ENCODE data around the gene TDG.

Gene TDG

DNA sequence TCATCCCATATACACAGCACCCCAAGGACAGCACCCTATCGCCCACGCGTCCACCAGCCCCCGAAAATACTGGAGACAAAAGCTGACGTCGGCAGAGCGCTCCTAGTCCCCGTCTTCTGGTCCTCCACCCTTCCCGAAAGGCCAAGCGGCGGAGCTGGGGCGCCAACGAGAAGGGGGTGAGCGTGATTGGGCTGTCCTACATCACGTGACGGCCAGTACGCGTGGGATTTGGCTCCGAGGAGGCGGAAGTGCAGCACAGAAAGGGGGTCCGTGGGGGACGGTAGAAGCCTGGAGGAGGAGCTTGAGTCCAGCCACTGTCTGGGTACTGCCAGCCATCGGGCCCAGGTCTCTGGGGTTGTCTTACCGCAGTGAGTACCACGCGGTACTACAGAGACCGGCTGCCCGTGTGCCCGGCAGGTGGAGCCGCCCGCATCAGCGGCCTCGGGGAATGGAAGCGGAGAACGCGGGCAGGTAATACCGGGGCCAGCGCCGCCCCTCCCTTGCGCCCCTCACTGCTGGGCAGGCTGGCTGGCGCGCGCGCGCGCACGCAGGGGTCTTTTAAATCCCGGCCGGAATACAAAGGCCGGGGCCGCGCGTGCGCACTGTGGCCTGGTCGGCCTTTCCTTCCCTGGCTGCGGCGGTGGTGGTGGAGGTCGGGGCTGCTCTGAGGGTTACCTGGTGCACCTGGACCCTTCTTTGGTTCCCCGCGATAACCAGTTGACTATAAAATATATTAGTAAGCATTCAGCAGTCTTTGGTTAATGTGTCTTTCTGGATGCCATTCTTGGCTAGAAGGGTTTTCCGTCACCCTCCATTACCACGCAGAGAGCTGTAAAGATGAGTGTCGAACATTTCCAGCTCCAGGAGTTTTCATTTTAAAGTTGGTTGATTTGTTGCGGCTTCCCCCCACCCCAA is at the start of gene TDG:
TDG (plus strand) TSS at position 283 of the 915 bp plus-strand sequence; CDS start at position 449, 166 bp downstream.
- DNase-seq, result peak; percentile 99

DNA sequence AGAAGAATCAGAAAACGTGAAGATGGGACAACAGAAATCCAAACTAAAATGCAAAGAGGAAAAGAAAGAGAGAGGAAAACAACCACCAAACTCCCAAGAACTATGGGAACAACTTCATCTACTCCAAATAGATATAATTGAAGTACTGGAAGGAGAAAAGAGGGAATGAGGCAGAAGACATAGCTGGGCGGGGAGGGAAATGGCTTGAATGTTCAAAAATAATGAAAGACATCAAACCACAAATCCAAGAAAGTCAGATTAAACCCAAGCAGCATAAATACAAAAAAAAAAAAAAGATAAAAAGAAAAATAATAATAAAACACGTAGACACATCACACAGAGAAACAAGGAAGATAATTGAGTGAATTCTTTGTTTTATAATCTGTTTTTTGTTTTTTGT is 47.8 kb upstream of the TDG start:
- DNase-seq, result no peak

DNA sequence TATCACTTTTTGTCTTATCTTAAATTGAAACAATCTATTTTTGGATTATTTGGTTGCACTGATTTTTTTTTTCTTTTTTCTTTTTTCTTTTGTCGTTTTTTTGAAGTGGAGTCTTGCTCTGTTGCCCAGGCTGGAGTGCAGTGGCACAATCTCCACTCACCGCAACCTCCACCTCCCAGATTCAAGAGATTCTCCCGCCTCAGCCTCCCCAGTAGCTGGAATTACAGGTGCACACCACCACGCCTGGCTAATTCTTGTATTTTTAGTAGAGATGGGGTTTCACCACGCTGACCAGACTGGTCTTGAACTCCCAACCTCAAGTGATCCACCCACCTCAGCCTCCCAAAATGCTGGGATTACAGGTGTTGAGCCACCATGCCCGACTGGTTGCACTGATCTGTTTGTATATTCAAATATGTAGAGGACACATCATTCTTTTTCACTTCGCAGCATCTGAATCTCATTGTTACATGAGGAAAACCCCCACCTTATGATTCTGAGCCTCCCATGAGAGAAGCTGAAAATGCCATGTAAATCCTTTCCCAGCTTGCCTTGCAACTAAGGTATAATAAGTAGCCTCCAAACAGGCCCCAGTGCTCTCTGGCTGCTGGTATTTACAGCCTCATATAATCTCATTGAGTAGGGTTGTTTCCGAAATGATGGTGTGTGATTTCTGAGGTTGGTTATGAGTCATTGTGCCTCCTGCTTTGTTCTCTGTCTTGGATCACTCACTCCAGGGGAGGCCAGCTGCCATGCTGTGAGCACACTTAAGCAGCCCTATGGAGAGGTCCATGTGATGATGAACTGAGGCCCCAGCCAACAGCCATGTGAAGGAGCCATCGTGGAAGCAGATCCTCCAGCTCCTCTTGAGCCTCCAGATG is 40.7 kb upstream of the TDG start:
- DNase-seq, result no peak

DNA sequence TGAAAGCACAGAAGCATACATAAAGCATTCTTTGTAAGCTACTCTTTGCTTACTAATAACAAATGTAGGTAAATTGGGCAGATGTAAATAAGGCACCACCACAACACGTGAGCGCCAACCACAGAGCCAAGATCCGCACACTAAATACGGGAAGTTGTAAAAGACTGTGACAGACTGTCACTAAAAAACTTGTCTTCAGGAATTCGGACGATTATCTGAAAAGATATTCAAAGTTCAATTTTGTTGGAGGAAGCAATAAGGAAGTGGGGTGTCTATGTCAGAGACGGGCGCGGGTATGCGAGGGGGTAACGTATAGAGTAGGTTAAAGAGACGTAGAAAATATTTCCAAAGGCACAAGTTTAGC is 37.0 kb upstream of the TDG start:
- DNase-seq, result no peak

DNA sequence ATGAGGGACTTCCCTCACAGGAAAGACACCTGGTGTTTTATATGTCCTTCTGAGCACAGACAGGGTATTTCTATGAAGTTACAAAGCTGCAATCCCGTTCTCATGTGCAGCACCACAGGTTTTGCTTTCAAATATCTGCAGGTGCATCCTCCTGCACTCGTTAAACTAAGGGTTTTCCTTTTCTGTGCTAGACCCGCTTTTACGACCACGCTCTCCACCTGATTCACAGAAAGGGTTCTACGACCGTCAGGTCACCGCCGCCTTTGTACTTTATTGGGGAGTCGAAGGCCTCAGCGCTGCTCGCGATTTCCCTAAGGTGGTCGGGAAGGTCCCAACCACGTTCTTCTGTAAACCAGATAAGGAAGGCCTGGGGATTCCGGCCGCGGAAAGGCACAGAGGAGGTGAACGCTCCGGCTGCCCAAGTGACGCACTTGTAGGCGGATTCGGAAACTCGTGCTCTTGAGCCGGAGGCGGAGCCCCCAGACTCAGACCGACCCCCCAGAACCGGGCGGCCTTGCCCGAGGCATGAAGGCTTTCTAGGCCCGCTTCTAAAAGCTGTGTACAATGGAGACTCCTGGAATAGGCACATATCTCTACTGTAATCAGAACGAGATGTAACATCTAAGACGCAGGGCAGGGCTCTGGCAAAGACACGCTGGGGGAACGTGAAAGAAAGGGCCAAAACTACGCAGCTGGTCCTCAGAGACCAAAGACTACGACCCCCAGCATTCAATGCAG is 36.5 kb upstream of the TDG start:
- peak; percentile 84 for DNase-seq

DNA sequence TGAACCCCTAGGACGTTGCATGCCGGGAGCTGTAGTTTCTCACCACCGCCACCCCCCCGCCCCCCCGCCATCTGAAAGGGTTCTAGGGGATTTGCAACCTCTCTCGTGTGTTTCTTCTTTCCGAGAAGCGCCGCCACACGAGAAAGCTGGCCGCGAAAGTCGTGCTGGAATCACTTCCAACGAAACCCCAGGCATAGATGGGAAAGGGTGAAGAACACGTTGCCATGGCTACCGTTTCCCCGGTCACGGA is 36.0 kb upstream of the TDG start:
- DNase-seq, result peak; percentile 92

DNA sequence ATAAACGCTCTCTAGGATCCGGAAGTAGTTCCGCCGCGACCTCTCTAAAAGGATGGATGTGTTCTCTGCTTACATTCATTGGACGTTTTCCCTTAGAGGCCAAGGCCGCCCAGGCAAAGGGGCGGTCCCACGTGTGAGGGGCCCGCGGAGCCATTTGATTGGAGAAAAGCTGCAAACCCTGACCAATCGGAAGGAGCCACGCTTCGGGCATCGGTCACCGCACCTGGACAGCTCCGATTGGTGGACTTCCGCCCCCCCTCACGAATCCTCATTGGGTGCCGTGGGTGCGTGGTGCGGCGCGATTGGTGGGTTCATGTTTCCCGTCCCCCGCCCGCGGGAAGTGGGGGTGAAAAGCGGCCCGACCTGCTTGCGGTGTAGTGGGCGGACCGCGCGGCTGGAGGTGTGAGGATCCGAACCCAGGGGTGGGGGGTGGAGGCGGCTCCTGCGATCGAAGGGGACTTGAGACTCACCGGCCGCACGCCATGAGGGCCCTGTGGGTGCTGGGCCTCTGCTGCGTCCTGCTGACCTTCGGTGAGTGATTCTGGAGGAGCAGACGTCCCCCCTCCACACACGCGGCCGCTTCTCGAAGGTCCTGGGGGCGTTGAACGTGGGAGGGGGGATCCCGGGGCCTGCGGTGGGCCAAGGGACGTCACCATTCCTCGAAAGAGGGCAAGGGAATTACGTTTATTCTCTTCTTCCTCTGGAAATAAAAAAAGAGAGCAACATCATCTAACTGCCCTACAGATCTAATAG is 35.5 kb upstream of the TDG start, which contains the start of gene HSP90B1:
HSP90B1 (plus strand) TSS at position 377 of the 753 bp plus-strand sequence; CDS start at position 483, 106 bp downstream.
- DNase-seq, result peak; percentile 100

DNA sequence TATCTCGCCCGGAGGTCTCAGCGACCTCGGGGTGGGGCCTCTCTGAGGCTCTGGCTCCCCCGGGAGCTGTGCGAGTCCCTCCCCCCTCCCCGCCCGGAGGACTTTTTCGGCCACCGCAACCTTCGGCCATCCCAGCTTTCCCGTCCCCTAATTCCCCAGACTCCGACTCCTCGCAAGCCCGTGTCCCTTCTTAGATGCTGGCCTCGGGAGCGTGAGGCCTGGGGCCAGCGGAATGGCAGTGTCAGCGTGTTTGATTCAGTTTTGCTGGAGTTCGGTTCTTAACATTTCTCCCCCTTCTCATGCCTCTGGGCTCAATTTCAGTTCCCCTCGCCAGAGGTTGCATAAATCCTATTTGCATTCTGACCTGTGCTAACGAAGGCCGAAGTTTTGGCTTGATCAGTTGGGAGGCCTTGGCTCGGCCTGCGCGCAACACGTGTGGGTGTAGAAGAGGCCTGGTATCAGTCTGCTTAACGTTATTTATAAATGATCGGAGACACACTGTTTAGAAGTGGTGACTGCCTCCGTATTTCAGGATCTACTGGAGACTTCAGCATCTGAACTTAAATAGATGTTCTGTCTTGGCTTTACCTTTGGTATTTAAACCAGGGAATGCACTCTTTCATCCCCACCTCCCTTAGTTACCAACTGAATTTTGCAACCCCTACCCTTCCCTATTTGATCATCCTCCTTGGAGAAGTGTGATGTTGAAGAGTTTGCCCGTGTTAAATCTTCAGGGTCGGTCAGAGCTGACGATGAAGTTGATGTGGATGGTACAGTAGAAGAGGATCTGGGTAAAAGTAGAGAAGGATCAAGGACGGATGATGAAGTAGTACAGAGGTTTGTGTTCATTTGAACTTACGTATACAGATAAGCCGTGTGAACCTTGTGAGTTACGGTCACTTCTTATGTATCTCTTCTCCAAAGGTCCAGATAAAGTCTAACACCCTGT is 34.6 kb upstream of the TDG start:
- no peak for DNase-seq

DNA sequence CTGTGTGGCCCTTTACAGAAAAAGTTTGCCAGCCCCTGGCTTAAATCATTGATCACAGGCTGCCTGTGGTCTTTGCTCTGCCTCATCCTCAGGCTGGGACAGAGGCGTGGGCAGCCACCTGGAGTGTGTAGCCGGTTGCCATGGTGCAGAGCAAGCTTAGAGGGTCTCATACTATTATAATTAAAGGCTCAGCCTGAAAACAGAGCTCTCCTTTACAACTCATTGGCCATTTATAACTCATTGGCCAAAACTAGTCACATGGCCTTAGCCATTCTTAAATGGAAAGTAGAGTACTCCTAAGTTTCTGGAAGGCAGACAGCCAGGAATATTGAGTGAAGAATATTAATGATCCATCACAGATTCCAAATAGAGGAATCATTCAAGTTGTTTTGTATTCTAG is 32.4 kb upstream of the TDG start:
- no peak for DNase-seq

DNA sequence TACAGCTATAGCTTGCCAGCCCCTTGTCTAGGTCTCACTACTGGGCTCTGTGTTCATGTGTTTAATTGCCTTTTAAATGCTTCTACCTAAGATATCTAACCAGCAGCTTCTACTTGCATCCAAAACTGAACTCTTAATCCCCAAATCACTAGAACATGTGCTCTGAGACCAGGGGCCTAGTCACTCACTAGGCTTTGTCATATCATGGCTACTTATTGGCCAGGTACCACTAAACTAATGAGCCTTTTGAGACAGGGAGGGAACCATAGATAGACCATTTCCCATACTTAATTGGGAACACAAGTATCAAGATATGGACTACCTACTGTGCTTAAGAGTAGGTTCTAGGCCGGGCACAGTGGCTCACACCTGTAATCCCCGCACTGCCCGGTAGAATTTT is 29.0 kb upstream of the TDG start:
- no peak for DNase-seq

DNA sequence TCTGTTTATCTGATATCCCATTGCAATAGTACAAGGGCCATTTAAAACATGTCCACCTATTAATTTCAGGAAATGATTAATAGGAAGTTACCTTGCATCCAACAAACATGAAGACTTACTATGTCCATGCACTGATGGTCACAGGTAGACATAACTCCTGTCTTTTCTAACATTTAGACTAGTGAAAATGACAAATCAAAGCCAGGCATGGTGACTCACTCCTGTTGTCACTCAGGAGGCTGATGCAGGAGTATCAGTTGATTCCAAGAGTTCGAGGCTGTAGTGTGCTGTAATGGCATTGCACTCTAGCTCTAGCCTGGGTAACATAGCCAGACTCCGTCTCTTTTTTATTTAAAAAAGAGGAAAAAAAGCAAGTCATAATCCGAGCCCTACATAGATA is 20.7 kb upstream of the TDG start:
- no peak for DNase-seq

DNA sequence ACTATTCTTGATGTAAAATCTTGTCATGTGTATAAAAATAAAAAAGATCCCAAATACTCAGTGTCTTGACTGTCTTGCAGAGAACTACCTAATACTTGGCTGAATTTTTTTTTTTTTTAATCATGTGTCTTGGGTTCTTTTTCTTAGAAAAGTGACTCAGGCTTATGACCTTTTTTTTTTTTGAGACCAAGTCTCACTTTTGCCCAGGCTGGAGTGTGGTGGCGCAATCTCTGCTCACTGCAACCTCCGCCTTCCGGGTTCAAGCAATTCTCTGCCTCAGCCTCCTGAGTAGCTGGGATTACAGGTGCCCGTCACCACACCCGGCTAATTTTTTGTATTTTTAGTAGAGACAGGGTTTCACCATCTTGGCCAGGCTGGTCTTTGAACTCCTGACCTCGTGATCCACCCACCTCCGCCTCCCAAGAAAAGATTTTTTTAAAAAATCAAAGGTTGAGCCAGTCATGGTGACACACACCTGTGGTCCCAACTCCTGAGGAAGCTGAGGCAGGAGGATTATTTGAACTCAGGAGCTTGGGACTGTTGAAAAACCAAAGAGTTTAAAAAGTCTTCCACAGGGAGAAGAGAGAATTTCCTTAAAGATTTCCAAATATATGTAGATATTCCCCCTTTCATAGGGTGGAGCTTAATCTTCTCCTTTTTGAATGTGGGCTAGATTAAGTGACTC is 17.7 kb upstream of the TDG start:
- no peak for DNase-seq

DNA sequence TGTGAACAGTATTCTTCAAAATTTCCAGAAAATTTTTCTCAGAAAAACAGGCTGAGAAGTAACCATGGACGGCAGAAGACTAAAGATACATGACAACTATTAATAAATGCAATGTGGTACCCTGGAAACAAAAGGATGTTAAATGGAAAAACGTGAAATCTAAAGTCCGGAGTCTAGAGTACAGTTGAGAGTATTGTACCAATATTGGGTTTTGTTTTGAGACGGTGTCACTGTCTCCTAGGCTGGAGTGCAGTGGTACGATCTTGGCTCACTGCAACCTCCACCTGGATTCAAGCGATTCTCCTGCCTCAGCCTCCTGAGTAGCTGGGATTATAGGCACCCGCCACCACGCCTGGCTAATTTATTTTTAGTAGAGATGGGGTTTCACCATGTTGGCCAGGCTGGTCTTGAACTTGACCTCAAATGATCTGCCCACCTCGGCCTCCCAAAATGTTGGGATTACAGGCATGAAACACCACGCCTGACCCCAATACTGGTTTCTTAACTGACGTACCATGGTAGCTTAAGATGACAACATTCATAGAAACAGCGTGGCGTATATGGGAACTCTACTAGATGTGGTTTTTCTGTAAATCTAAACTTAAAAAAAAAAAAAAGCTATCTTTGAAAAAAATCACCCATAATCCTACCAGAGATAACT is 16.8 kb upstream of the TDG start:
- DNase-seq, result no peak

DNA sequence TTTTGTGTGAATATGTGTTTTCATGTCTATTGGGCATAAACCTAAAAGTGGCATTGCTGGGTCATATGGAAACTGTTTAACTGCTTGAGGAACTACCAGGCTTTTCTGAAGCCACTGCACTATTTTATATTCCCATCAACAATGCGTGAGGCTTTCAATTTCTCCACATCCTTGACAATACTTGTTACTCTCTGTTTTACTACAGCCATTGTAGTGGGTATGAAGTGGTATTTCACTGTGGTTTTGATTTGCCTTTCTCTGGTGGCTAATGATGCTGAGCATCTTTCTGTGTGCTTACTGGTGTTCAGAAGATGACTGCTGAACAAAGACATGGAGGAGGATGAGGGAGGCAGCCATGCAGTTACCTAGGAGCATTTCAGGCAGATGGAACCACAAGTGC is 13.2 kb upstream of the TDG start:
- DNase-seq, result no peak

DNA sequence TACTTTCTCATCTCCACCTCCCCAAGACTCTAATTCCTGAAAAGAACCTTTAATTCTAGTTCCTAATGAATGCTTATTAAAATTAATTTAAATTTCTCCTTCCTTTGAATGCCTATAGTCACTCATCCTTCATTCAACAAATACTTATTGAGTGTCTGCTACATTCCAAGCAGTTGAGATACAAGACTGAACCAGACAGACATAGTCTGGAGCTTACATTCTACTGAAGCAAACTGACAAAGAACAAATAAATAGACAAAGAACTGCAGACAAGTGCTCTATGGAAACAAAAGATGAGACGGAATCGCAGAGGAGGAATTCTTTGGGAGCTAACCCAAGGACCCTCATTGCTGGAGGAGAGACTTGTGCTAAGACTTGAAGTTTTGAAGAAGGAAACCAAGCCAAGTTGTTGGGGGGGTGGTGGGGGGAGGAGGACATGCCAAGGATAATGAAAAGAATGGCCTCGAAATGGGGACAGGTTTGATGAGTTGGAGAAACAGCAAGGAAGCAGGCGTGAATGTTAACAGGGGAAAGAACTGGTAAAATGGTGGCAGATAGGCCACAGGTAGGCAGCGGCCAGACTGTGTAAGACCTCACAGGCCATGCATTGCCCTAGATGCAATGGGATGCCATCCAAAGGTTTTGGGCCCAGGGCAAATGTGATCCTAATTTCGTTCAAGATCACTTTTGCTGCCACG is 9.7 kb upstream of the TDG start:
- DNase-seq, result no peak

DNA sequence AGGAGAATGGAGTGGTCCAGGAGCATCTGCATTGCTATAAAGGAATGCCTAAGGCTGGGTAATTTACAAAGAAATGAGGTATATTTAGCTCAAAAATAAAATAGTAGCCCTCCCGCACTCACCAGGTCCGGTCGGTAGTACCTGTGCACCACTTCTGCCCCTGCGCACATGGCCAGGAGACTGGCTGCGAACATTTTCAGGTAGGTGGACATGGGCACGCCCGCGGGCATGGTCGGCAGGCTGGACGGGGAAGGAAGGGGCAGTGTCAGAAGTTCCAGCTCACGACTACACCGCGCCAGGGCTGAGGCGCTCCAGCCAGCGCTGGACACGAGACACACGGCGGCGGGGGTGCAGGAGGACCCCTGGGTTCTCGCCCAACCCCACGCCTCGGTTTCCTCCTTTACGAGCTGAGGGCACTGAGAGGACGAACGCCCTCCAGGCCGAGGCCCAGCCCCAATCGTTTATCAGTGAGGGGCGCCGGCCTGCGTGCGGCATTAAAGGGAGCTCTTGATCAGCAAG is 9.1 kb upstream of the TDG start:
- no peak for DNase-seq

DNA sequence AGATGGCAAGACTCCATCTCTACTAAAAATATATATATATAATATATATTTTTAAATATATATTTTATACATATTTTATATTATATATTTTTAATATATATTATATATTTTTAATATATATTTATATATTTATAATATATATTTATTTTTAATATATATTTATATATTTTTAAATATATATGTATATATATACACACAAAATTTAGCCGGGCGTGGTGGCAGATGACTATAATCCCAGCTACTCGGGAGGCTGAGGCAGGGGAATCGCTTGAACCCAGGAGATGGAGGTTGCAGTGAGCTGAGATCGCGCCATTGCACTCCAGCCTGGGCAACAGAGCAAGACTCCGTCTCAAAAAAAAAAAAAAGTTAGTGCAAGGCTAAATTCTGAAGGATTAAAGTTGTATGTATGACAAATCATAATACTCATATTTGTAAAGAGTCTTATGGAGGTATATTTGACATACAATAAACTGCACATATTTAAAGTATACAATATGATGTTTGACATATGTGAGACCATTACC is 7.7 kb upstream of the TDG start:
- DNase-seq, result no peak

DNA sequence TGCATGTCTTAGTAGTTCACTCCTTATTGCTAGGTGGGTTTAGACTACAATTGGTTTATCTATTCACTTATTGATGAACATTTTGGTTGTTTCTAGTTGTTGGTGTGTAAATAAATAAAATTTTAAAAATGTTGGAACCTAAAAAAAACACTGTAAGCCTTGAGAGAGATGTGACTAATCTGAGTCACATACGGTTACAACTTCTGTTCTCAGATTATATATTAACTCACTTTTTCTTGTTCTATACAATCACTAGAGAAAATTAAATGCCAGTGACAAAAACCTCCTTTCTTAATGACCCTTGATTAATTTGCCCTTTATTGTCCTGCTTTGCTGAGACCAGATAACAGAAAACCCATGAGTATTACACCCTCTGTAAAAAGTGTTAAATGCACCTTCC is 7.1 kb upstream of the TDG start:
- DNase-seq, result no peak

DNA sequence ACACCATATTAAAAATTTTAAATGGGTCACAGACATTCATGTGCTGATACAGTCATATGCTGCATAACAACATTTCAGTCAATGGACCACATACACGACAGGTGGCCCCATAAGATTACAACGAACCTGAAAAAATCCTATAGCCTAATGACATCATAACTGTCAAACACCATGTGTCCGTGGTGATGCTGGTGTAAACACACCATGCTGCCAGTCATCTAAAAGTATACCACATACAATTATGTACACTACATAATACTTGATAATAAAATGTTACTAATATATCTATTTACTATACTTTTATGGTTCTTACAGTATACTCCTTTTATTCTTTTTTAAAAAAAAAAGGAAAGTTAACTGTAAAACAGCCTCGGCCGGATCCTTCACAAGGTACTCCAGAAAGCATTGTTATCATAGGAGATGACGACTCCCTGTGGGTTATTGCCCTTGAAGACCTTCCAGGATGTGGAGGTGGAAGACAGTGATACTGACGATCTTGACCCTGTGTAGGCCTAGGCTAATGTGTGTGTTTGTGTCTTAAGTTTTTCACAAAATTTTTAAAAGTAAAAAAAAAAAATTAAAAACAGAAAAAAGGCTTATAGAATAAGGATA is 5.0 kb upstream of the TDG start:
- no peak for DNase-seq
